Effector memory CD8-positive, alpha-beta T cell (primary cell): ENCODE data around the gene AAR2.

Experiments used
- ATAC-seq: fragments of 150-1000 bp; cut with Tn5 transposase; replicated peaks from 2 replicates; pipeline ENCODE4 v1.10.0; 2021; ENCODE audit warnings: mild to moderate bottlenecking, moderate library complexity
- DNase-seq, 3 experiments: peaks; one replicate each; pipeline ENCODE4 v3.0.0; 2021
- H3K27ac Mint-ChIP-seq, 2 donors: one replicate each; pipeline ENCODE4 v1.8.0; 2022; ENCODE audit warnings: mild to moderate bottlenecking in 2 of 2, mixed read lengths in 2 of 2, moderate library complexity in 2 of 2
- H3K27me3 Mint-ChIP-seq, 2 donors: one replicate each; pipeline ENCODE4 v1.8.0; 2022; ENCODE audit warnings: mixed read lengths in 2 of 2
- H3K36me3 Mint-ChIP-seq: one replicate; pipeline ENCODE4 v1.8.0; 2022; ENCODE audit warnings: mild to moderate bottlenecking, moderate library complexity, mixed read lengths; ENCODE audit not compliant: insufficient read depth
- H3K4me1 Mint-ChIP-seq, 2 donors: one replicate each; pipeline ENCODE4 v1.8.0; 2022; ENCODE audit warnings: low read depth in 2 of 2, mixed read lengths in 2 of 2
- H3K4me3 Mint-ChIP-seq, 2 donors: one replicate each; pipeline ENCODE4 v1.8.0; 2022; ENCODE audit warnings: mild to moderate bottlenecking in 2 of 2, mixed read lengths in 2 of 2, moderate library complexity in 2 of 2
- H3K9me3 Mint-ChIP-seq, 2 donors: one replicate each; pipeline ENCODE4 v1.8.0; 2022; ENCODE audit warnings: mixed read lengths in 2 of 2

AAR2 gene

DNA sequence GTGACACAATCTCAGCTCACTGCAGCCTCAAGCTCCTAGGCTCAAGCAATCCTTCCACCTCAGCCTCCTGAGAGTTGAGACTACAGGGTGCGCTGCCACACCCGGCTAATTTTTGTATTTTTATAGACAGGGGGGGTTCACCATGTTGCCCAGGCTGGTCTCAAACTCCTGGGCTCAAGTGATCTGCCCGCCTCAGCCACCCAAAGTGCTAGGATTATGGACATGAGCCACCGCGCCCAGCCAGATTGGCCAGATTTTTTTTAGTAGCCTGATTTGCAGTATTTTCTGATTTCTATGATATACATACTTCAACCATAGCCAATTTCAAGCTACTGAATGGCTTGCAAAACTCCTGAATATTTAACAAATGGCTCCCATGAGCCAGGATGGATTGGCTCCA is 48.5 kb downstream of the AAR2 start:
- no peak overlapping the region for H3K27ac Mint-ChIP-seq
- H3K9me3 Mint-ChIP-seq = no peaks in the 10 kb centered on the region
- no peaks in the 10 kb centered on the region for H3K36me3 Mint-ChIP-seq

DNA sequence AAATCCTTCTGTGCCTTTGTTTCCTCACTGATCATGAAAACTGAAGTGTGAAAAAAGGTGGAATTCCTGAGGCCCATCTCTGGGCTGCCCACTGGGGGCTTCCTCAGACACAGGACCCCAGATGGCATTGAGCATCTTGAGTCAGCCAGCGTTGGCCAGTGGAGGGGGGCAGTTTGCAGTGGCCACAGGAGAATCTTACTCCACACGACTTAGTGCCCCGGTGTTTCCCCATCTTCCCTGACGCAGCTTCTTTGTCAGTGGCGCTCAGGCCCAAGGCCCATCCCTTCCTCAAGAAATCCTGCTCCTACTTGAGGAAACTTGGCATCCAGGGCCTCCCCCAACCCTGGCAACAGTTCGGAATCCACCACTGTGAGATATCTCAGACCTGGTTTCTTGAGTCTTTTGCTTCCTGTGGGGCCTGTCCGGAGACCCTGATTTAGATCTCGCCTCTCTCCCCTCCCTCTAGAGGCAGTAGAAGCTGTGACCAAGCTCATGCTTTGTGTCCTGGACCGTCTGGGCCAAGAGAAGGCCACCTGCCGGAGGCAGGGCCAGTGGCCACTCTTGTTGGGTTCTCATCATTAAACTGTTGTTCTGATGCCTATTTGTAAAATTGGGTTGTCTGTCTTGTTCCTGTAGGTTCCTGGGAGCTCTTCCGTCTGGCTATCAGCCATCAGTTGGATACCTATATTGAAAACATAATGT is 49.6 kb downstream of the AAR2 start:
- no peaks in the 10 kb centered on the region for H3K4me1 Mint-ChIP-seq
- no peak for ATAC-seq
- H3K9me3 Mint-ChIP-seq = no peaks in the 10 kb centered on the region
- no peak overlapping the region for H3K4me3 Mint-ChIP-seq
- DNase-seq = no peak
- H3K27me3 Mint-ChIP-seq = peaks cover 27 to 61% of the 10 kb centered on the region in 2 donors
- no peak overlapping the region for H3K27ac Mint-ChIP-seq
- no peaks in the 10 kb centered on the region for H3K36me3 Mint-ChIP-seq

More for the DNA sequence above, 48.5 kb downstream of the AAR2 start:
- Mint-ChIP-seq H3K27me3 (peaks cover 36 to 64% of the 10 kb centered on the region in 2 donors), H3K4me3 (no peak overlapping the region), H3K4me1 (no peaks in the 10 kb centered on the region)
- ATAC-seq (no peak), DNase-seq (no peak)

DNA sequence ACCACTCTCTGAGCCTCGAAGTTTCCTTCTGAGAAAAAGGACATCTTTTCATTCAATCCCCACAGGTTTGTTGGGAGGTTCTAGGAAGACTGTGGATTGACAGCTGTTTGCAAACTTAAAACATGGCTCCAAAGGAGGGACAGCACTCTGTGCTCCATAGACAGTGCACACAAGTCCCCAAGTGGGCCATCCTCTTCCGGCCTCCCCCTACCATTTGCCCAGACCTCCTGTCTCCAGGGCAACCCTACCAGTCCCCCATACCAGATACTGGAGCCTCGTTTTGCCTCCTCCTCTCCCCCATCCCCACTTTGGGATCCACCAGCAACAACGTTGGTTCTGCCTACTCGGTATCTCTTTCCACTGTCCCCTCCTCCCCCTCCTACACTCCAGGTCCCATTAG is 61.4 kb downstream of the AAR2 start:
- H3K4me1 Mint-ChIP-seq = no peaks in the 10 kb centered on the region
- no peak overlapping the region for H3K27ac Mint-ChIP-seq
- no peaks in the 10 kb centered on the region for H3K9me3 Mint-ChIP-seq
- no peak for ATAC-seq
- peaks cover 67 to 80% of the 10 kb centered on the region in 2 donors for H3K27me3 Mint-ChIP-seq
- no peak for DNase-seq
- peaks cover 5% of the 10 kb centered on the region for H3K36me3 Mint-ChIP-seq
- no peak overlapping the region for H3K4me3 Mint-ChIP-seq

DNA sequence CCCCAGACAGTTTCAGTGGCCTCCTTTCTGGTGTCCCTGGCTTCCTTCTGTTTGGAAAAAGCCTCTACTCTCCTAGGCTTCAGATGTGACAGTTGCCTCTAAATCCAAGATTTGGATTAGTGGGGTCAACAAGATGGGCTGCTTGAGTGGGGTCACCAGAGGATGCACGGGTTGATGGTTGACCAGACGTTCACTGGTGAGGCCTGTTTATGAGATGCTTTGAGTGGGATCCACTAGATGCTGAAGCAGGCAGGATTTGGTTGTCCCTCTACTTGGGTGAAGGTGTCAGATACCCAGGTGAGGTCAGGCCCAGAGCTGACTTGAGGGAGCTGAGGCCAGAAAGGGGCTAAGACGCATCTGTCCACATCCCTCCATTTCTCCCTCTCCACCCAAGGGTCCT is 61.8 kb downstream of the AAR2 start:
- Mint-ChIP-seq H3K4me3 (no peak overlapping the region), H3K9me3 (no peaks in the 10 kb centered on the region), H3K4me1 (no peaks in the 10 kb centered on the region), H3K27ac (no peak overlapping the region), H3K36me3 (peaks cover 5% of the 10 kb centered on the region), H3K27me3 (peaks cover 70 to 84% of the 10 kb centered on the region in 2 donors)
- ATAC-seq = no peak
- DNase-seq = no peak

DNA sequence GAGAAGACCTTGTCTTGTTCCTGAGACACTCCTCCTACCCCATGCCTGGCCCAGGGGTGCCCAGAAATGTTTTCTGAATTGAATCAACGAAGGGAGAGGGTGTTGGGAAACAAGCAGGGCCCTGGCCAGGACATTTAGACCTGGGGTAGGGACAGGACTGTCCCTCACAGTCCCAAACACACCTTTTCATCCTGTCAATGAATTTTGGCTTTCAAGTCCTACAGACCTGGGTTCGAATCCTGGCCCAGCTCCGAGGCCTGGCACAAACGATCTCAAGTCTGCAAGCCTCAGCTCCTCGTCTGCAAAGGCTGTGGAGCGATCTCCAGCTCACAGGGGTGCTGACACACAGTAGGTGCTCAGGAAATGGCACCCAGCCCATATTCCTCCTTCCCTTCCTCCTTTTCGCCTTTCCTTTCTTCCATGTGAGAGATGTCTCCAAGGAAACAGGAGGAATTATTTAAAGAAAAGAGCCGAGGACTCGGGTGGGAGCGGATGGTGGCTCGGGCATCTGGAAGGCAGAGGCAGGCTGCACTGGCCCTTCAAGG is 62.6 kb downstream of the AAR2 start:
- DNase-seq = no peak
- H3K4me1 Mint-ChIP-seq = no peaks in the 10 kb centered on the region
- no peak overlapping the region for H3K4me3 Mint-ChIP-seq
- H3K9me3 Mint-ChIP-seq = no peaks in the 10 kb centered on the region
- no peak overlapping the region for H3K27ac Mint-ChIP-seq
- peaks cover 79 to 92% of the 10 kb centered on the region in 2 donors for H3K27me3 Mint-ChIP-seq
- ATAC-seq = no peak
- H3K36me3 Mint-ChIP-seq = peaks cover 5% of the 10 kb centered on the region

DNA sequence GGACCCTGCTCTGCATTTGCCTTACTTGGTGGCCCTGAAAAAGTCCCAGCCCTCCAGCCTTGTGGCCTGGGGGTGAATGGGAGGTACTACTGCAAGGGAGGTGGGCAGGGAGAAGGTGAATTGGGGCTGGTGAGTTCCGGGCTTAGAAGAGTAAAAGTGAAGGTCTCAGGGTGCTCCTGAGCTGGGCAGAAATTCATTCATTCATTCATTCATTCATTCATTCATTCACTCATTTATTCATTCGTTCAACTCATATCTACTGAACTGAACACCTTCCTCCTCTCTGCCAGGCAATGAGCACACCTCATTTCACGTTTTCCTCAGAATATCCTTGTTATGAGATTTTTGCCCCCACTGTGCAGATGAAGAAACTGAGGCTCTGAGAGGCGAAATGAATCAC is 63.2 kb downstream of the AAR2 start:
- Mint-ChIP-seq H3K4me3 (no peak overlapping the region), H3K9me3 (no peaks in the 10 kb centered on the region), H3K4me1 (no peaks in the 10 kb centered on the region), H3K27ac (no peak overlapping the region), H3K27me3 (peaks cover 84 to 98% of the 10 kb centered on the region in 2 donors), H3K36me3 (peaks cover 5% of the 10 kb centered on the region)
- no peak for ATAC-seq
- DNase-seq = no peak

DNA sequence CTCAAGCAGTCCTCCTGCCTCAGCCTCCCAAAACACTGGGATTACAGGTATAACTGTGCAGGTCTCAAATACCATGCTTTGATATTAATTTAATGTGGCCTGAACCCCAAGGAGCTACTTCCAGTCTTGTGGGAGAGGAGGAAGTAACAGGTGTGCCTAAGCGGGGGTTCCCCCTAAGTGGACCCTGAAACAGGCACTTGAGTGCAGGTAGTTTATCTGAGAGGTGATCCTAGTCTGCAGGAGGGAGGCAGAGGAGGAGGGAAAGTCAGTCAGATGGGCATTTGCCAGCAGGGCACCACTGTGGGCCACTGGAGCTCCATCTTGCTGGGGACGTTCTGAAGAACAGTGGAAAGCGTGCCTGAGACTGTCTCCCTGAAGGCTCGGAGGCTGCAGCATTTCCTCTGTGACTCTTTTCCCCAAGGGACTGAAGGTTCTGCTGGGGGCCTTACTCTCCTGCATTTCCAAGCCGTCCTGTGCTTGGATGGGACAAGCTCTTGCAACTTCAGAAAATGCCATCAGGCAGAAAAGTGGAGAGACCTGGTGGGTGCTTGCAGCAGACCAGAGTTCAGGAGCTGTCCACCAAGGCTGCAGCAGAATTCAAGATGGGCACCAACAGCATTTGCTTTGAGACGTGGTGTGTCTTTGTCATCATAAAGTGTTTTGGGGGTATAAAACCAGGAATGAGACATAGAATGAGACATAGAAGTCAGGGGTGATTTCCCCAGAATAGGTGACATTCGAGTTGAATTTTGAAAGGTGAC is 65.3 kb downstream of the AAR2 start:
- no peak overlapping the region for H3K4me3 Mint-ChIP-seq
- DNase-seq (no peak), ATAC-seq (no peak)
- peaks cover 0 to 3% of the 10 kb centered on the region in 2 donors for H3K4me1 Mint-ChIP-seq
- no peak overlapping the region for H3K27ac Mint-ChIP-seq
- H3K36me3 Mint-ChIP-seq = peaks cover 5% of the 10 kb centered on the region
- H3K27me3 Mint-ChIP-seq = peaks cover 78 to 93% of the 10 kb centered on the region in 2 donors
- no peaks in the 10 kb centered on the region for H3K9me3 Mint-ChIP-seq

DNA sequence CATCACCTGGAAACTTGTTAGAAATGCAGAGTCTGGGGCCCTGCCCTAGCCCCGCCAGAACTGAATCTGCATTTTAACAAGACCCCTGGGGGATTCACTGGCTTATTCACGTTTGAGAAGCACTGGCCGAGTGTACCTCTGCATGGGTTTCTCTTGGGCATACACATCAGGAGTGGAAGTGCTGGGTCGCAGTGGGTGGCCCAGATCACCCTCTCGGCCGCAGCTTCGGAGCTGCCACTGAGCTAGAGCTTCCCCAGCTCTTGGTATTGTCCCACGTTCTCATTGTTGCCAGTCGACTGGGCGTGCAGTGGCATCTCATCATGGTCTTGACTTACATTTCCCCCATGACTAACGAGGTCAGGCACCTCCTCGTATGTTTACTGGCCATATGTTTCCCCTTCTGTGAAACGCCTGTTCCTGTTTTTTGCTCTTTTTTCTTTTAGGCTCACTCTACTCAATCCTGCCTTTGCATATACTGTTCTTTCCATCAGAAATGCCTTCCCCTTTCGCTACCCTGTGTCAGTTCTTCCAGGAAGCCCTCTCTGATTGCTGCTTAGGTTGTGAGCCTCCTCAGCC is 66.8 kb downstream of the AAR2 start:
- no peaks in the 10 kb centered on the region for H3K9me3 Mint-ChIP-seq
- peaks cover 0 to 3% of the 10 kb centered on the region in 2 donors for H3K4me1 Mint-ChIP-seq
- no peak overlapping the region for H3K4me3 Mint-ChIP-seq
- H3K27ac Mint-ChIP-seq = no peak overlapping the region
- peaks cover 77 to 89% of the 10 kb centered on the region in 2 donors for H3K27me3 Mint-ChIP-seq
- DNase-seq (no peak), ATAC-seq (no peak)
- H3K36me3 Mint-ChIP-seq = peaks cover 5% of the 10 kb centered on the region

DNA sequence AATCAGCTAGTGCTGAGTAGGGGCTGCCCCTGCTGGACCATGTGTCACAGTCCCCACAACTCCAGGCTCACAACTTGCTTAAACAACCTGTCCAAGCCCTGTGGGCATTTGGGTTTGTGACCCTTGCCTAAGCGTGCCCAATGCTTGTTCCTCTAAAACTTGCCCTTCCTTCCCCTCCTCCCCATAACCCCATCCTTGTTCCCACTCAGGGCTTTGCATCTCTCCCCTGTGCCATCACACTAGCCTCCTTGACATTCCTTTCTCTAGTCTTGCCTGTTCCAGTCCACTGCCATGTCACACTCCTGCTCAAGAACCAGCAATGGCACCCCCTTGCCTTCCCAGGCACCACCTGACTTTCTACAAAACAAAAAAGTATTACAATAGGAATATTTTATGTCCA is 67.6 kb downstream of the AAR2 start:
- no peak for DNase-seq
- H3K9me3 Mint-ChIP-seq = no peaks in the 10 kb centered on the region
- H3K27me3 Mint-ChIP-seq = peaks cover 77 to 89% of the 10 kb centered on the region in 2 donors
- no peak overlapping the region for H3K27ac Mint-ChIP-seq
- H3K4me3 Mint-ChIP-seq = no peak overlapping the region
- H3K36me3 Mint-ChIP-seq = peaks cover 2% of the 10 kb centered on the region
- no peak for ATAC-seq
- H3K4me1 Mint-ChIP-seq = peaks cover 0 to 3% of the 10 kb centered on the region in 2 donors

DNA sequence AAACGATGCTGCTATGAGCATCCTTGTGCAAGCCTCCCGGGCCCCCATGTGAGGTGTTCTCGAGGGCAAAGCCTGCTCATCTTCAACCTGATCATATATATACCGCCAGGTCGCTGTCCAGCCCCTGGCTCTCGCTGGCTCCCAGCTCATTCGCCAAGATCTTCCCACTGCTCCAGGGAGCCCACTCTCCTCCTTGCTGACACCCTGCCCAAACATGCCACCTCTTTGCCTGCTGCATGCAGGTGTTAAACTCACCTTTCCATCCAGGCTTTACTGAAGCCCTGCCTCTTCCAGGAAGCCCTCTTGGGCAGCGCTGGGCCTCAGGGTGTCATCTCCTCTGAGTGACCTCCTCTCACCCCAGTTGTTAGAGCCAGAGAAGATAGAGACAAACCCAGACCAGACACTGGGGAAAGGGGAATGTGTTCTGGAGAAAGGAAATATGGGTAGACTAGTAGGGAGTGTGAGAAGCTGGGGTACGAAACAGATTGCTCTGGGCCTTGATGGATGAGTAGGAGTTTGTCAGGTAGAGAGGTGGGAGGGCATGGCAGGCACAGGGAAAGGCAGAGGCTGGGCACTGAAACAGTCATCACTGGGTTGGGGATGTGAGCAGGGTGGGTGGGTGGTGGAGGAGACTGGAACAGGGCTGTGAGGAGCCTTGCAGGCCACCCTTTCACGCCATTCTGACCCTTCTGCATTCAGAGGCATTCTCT is 68.7 kb downstream of the AAR2 start:
- peaks cover 3% of the 10 kb centered on the region for H3K36me3 Mint-ChIP-seq
- no peaks in the 10 kb centered on the region for H3K9me3 Mint-ChIP-seq
- H3K4me1 Mint-ChIP-seq = peaks cover 0 to 5% of the 10 kb centered on the region in 2 donors
- no peak for ATAC-seq
- no peak overlapping the region for H3K27ac Mint-ChIP-seq
- peak overlapping the region; percentile 44 to 72 for H3K4me3 Mint-ChIP-seq
- no peak for DNase-seq
- peaks cover 77 to 89% of the 10 kb centered on the region in 2 donors for H3K27me3 Mint-ChIP-seq

DNA sequence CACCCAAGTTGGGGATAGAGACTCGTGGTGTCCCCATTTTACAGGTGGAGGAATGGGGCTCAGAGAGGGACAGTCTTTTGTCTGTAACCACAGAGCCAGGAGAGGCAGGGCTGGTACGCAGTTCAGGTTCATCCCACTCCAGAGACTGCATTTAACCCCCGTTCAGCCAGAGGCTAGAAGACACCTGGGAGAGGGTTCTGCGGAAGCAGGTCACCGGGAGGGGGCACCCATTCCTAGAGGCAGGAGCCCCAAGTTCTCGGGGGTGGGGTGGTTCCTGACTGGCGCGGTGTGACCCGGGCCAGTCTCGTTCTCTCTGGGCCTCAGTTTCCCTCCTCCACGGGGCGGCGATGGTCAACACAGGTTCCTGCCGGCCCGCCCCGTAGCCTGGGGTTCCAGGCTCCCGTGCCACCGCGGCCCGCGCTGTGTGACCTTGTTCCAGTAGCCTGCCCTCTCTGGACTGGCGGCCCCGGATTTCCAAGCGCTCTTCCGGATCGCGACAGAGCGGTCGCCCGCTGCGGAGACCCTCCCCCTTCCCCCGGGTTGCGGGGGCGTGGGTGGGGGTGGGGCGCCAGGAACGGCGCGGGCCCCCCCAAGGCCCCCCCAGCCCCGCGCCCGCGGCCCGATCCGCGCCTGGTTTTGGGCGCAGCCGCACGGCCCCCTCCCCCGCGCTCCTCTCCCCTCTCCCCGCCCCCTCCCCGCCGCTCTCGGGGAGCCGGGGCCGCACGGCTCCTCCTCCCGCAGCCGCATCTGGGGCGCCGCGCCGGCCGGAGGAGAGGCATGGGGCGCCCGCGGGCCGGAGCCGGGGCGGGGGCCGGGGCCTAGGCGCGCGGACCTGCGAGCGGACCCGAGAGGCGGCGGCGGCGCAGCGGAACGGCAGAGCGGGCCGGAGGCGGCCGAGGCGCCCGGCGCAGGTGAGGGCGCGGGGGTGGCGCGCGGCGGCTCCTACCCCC is 69.6 kb downstream of the AAR2 start, which contains the start of gene DLGAP4:
TSS of gene DLGAP4 (plus strand) at position 738 of the 950 bp plus-strand sequence. CDS start 125,379 bp downstream, outside the sequence.
- Mint-ChIP-seq H3K4me1 (peaks cover 0 to 5% of the 10 kb centered on the region in 2 donors), H3K36me3 (peaks cover 3% of the 10 kb centered on the region), H3K9me3 (no peaks in the 10 kb centered on the region), H3K27me3 (peaks cover 76 to 89% of the 10 kb centered on the region in 2 donors), H3K4me3 (peak within 1 kb of the TSS; percentile 64 to 72), H3K27ac (no peak within 1 kb of the TSS)
- ATAC-seq (no peak), DNase-seq (no peak)
